ENCODE measurements around the gene TRIM44. TPM values are rescaled to one million over a fixed set of nuclear protein-coding genes. Genes with fewer than 3 reads are reported as not detected.

Gene TRIM44
- total RNA-seq, 2 experiments from 2014 or later, result 40.9 to 41.1 TPM

DNA sequence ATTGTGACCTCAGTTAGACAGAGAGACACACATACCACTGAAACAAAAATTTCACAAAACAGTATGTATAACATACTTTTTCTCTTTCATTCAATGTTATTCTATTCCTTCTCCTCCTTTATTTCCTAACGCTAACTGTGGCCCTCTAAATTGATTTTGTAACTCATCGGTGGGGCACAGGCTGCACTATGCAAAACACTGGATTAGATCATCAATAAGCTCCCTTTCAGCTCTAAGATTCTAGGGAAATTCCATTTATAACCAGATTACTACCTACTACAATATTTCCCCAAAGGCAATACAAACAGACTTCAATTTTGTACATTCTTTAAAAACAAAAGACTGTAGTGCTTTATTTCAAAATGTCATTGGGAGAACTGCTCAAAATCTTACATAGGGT, 38.3 kb upstream of the TRIM44 start:
- H3K36me3 Mint-ChIP-seq, result no peaks in the 10 kb centered on the region
- no peaks in the 10 kb centered on the region for H3K9me3 Mint-ChIP-seq
- peaks cover 4% of the 10 kb centered on the region for H3K4me1 Mint-ChIP-seq
- DNase-seq, result no peak
- no peak overlapping the region for H3K27ac Mint-ChIP-seq
- no peak overlapping the region for H3K4me3 Mint-ChIP-seq
- peaks cover 86% of the 10 kb centered on the region for H3K27me3 Mint-ChIP-seq

DNA sequence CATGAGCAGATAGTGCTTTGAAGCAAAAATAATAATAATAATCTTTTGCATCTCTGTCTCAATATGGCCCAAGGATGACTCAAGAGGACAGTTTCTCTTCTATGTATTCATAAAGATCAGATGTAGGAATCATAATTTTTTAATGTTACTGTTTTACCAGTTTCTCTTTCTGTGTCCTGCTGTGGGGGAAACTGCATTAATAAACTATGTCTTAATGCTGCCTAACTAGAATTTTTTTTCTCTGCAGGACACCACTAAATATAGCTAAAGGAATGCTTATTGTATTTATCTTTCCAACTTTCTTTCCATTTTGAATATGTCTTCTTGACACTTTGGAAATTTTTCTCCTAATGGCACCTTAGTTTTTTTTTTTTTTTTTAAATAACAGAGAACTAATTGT, 37.8 kb upstream of the TRIM44 start:
- Mint-ChIP-seq H3K4me3 (no peak overlapping the region), H3K4me1 (peaks cover 2% of the 10 kb centered on the region), H3K9me3 (no peaks in the 10 kb centered on the region), H3K36me3 (no peaks in the 10 kb centered on the region), H3K27me3 (peaks cover 86% of the 10 kb centered on the region), H3K27ac (no peak overlapping the region)
- DNase-seq, result no peak

DNA sequence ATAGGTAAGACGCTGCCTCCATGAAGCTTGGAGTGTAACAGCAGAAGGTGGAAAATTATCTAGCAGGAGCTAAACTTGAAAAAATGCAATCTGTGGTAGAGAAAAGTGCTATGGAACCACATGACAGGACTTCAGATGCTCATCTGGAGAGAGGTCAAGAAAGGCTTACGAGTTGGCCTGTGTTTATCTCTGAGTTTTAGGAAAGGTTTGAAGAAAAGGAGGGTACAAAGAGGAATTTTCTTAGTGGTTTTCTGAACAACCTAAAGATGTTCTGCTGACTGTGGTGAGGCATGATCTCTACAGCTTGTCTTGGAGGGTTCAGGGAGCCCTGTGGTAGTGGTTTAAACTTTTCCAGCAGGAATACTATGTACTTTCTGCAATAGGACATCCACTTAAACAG, 36.1 kb upstream of the TRIM44 start:
- no peak overlapping the region for H3K4me3 Mint-ChIP-seq
- DNase-seq, result no peak
- H3K36me3 Mint-ChIP-seq, result no peaks in the 10 kb centered on the region
- peaks cover 77% of the 10 kb centered on the region for H3K27me3 Mint-ChIP-seq
- no peak overlapping the region for H3K27ac Mint-ChIP-seq
- no peaks in the 10 kb centered on the region for H3K9me3 Mint-ChIP-seq
- no peaks in the 10 kb centered on the region for H3K4me1 Mint-ChIP-seq

DNA sequence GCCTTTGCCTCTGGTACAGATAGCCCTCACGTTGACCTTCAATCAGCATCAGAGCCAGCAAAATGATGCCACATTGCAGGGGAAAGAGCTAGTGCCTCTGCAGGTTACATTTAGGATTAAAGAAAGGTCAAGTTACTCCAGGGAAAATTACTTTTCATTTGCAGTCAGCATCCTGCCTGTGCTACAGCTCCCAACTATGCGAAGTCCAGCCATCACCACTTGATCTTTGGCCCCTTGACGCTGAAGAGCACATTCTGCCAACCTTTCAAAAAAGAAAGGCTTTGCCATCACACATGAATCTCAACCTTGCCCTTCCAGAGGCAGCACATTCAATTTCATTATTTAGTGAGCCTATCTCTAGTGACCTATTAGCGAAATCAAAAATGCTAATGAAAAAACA, 33.1 kb upstream of the TRIM44 start:
- H3K4me3 Mint-ChIP-seq, result no peak overlapping the region
- peaks cover 69% of the 10 kb centered on the region for H3K27me3 Mint-ChIP-seq
- no peak overlapping the region for H3K27ac Mint-ChIP-seq
- no peaks in the 10 kb centered on the region for H3K4me1 Mint-ChIP-seq
- no peaks in the 10 kb centered on the region for H3K36me3 Mint-ChIP-seq
- no peak for DNase-seq
- H3K9me3 Mint-ChIP-seq, result no peaks in the 10 kb centered on the region

DNA sequence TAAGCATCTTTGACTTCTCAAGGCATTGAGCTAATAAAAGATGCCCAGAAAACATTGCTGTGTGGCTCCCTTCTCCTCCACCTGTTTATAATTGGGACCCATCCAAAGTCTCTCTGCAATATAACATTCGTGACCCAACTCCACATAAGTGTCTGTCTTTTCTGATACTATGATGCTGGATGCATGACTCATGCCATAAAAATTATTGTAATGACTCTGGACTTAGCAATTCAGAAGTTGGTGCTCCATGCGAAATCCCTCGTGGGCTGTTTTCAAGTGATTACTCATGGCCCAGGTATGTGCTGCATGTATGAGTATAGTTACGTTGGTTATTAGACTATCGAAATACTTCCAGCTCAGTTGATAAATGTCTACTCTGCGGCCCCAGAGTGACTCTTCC, 32.7 kb upstream of the TRIM44 start:
- Mint-ChIP-seq H3K4me1 (no peaks in the 10 kb centered on the region), H3K9me3 (no peaks in the 10 kb centered on the region), H3K36me3 (no peaks in the 10 kb centered on the region), H3K27ac (no peak overlapping the region), H3K4me3 (no peak overlapping the region), H3K27me3 (peaks cover 68% of the 10 kb centered on the region)
- DNase-seq, result no peak

DNA sequence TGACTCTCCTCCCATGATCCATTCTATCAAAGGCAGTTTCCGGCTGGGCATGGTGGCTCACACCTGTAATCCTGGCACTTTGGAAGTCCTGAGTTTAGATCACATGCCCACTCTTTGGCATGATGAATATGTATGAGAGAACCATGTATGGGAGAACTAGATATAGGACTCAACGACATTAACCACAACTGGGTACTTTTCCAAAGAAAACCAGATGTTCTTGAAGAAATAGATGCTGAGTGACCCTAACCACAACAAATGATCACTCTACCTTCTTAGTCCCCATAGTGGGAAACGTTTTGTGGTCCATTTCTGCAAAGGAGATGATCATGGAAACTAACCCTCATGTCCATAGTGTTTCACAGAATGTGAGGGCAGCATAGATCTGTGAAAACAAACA, 30.7 kb upstream of the TRIM44 start:
- Mint-ChIP-seq H3K4me1 (no peaks in the 10 kb centered on the region), H3K27ac (no peak overlapping the region), H3K4me3 (no peak overlapping the region), H3K9me3 (no peaks in the 10 kb centered on the region), H3K36me3 (no peaks in the 10 kb centered on the region), H3K27me3 (peaks cover 63% of the 10 kb centered on the region)
- no peak for DNase-seq

DNA sequence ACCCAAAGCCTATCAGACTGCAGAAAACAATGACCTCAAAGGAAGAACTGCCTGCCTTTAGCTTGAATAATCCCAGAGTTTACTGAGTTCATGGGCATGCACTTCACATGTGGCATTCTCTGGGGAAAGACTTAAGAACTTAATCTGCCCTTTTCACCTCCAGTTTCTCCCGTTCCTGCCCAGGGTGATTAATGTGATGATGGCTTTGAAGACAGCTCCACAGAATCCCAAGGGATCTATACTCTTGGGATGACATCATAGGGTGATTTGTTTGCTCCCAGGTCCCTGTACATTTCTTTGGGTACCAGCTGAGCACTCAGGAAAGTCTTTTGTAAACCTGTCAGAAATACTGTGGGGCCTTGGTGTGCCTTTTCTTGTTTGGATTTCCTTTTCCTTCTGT, 30.3 kb upstream of the TRIM44 start:
- H3K4me3 Mint-ChIP-seq, result no peak overlapping the region
- no peak overlapping the region for H3K27ac Mint-ChIP-seq
- no peaks in the 10 kb centered on the region for H3K36me3 Mint-ChIP-seq
- H3K4me1 Mint-ChIP-seq, result no peaks in the 10 kb centered on the region
- DNase-seq, result no peak
- H3K9me3 Mint-ChIP-seq, result no peaks in the 10 kb centered on the region
- peaks cover 60% of the 10 kb centered on the region for H3K27me3 Mint-ChIP-seq

DNA sequence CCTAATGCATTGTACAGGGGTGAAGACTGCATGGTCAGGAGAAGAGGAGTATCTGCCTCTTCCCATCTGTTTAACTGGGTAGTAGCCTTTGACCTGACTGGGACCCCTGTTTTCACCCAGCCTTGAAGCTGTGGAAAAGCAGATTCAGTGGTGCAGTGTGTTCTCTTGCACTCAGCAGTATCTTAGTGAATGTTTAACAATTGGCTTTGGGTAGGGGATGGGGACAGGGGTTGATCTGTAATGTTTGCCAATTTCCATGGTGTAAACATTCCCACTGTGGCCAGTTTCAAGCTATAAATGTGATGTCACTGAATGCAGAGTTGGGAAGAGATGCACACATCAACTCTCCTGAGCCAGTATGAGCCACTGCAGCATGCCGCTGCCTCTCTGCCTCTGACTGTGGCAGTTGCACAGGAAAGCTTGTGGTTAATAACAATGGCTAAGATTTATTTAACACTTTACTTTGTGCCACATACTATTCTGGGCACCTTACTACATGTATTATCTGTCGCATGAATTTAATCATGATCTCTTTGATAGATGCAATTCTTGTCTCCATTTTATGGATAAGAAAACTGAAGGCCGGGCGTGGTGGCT, 28.6 kb upstream of the TRIM44 start:
- no peaks in the 10 kb centered on the region for H3K4me1 Mint-ChIP-seq
- no peak overlapping the region for H3K4me3 Mint-ChIP-seq
- no peaks in the 10 kb centered on the region for H3K9me3 Mint-ChIP-seq
- peaks cover 55% of the 10 kb centered on the region for H3K27me3 Mint-ChIP-seq
- H3K36me3 Mint-ChIP-seq, result no peaks in the 10 kb centered on the region
- no peak overlapping the region for H3K27ac Mint-ChIP-seq
- no peak for DNase-seq

DNA sequence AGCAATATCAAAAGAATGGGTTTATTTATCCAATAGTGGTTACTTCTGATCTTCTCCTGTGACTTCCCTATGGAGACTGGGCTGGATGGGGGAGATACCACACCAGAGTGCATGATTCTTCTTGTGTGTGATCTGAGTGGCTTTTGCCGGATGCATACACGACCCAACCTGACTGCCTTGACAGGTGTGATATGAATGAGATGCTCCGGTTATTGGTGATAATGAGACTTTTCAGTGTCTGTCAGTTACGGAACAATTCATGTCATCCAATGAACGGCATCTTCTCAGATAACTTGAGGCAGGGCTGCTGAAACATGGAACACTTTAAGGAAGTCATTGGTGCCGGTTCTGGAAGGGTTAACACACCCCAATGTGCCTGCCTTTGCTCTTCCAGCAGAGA, 26.6 kb upstream of the TRIM44 start:
- H3K9me3 Mint-ChIP-seq, result no peaks in the 10 kb centered on the region
- no peak for DNase-seq
- no peaks in the 10 kb centered on the region for H3K36me3 Mint-ChIP-seq
- peaks cover 45% of the 10 kb centered on the region for H3K27me3 Mint-ChIP-seq
- H3K27ac Mint-ChIP-seq, result no peak overlapping the region
- H3K4me3 Mint-ChIP-seq, result no peak overlapping the region
- no peaks in the 10 kb centered on the region for H3K4me1 Mint-ChIP-seq

DNA sequence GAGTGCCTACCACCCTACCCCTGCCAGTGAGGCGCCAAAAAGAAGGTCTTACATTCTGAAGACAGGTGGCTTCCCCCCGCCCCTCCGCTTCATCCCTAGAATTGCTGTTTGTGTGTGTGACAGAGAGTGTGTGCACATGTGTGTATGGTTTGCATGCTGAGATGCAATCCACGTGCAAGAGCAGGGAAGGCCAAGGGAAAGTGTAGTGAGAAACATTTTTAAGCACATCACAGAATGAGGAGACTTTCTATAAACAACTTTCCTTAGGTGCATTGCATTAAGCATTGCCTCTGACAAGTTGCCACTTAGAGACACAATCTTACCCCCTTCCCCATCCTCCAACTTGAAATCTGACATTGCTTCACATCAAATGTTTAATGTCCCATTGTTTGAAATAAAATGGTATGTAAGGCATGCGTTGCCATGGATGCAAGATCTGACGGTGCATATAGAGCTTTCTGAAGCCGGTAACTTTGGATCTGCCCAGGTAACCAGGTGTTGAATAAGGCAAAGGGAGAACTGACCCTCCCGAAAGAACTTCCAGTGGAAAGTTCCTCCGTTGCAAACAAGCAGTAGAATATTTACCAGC, 22.9 kb upstream of the TRIM44 start:
- Mint-ChIP-seq H3K36me3 (no peaks in the 10 kb centered on the region), H3K9me3 (no peaks in the 10 kb centered on the region), H3K4me3 (no peak overlapping the region), H3K4me1 (no peaks in the 10 kb centered on the region), H3K27me3 (peaks cover 24% of the 10 kb centered on the region), H3K27ac (no peak overlapping the region)
- no peak for DNase-seq

DNA sequence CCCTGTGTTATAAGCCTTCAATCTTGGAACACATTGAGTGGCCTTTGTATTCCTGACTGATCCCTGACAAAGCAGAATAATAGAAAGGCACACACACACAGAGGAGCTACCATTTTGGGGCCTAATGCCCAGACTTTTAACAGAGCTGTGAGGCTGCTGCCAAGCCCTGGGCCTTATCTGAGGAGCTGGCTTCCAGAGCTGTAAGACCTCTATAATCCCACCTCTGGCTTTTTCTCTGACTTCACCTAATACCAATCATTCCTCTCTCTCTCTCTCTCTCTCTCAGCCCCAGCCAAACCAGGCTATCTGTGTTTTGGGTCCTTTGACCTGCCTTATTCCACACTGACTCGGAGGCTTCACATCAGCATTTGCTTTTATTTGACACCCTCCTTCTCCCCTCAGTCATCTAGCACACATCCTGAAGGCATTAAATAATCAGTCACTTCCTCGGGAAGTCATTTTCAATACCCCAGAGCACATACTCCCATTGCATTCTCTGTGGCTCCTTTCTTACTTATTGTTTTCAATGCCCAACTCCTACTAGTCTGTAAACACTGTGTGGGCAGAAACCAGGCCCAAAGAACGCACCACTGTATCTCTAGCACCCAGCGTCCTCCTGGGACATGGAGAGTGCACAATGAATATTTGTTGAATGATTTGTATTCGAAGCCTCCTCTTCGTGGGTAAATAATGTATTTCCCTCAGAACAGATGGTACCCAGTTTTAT, 21.2 kb upstream of the TRIM44 start:
- H3K27me3 Mint-ChIP-seq, result peaks cover 18% of the 10 kb centered on the region
- no peaks in the 10 kb centered on the region for H3K4me1 Mint-ChIP-seq
- DNase-seq, result no peak
- no peak overlapping the region for H3K27ac Mint-ChIP-seq
- H3K36me3 Mint-ChIP-seq, result no peaks in the 10 kb centered on the region
- no peaks in the 10 kb centered on the region for H3K9me3 Mint-ChIP-seq
- no peak overlapping the region for H3K4me3 Mint-ChIP-seq

DNA sequence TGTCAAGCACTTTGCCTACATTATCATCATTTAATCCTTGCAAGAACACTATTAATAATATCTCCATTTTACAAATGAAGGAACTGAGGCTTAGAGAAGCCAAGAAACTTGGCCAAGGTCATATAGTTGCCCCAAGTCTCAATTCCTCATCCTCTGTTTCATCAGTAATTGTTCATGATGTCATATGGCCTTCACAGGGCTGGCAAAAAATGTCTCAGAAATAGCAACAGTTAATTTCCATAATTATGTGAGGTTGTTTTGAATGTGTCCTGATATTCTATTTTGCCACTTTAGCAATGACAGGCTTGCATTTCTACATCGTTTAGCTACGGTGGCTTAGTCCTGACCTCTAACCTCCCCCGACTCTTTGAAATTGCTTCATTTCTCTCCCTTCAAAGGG, 20.6 kb upstream of the TRIM44 start:
- H3K27ac Mint-ChIP-seq, result no peak overlapping the region
- H3K4me1 Mint-ChIP-seq, result no peaks in the 10 kb centered on the region
- no peaks in the 10 kb centered on the region for H3K9me3 Mint-ChIP-seq
- DNase-seq, result no peak
- H3K4me3 Mint-ChIP-seq, result no peak overlapping the region
- H3K27me3 Mint-ChIP-seq, result peaks cover 15% of the 10 kb centered on the region
- no peaks in the 10 kb centered on the region for H3K36me3 Mint-ChIP-seq

DNA sequence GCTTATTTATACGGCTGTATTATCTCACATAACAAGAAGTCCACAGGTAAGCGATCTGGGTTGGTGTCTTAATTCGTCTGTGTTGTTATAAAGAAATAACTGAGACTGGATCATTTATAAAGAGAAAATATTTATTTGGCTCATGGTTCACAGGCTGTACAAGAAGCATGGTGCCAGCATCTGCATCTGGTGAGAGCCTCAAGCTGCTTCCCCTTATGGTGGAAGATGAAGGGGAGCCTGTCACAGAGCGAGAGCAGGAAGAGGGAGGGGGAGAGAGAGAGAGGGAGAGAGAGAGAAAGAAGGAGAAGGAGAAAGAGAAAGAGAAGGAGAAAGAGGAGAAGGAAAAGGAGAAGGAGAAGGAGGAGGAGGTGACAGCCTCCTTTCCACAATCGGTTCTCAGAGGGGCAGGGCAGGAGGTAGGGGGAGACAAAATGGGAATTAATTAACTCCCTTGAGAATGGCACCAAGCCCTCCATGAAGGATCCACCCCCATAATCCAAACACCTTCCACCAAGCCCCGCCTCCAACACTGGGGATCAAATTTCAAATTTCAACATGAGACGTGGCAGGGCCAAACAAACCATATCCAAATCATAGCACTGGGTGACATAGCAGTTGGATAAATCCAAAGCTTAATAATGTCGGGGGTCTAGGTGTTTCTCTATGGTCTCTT, 15.0 kb upstream of the TRIM44 start:
- Mint-ChIP-seq H3K4me1 (no peaks in the 10 kb centered on the region), H3K27me3 (peaks cover 31% of the 10 kb centered on the region), H3K27ac (no peak overlapping the region), H3K9me3 (no peaks in the 10 kb centered on the region), H3K4me3 (no peak overlapping the region), H3K36me3 (no peaks in the 10 kb centered on the region)
- no peak for DNase-seq

DNA sequence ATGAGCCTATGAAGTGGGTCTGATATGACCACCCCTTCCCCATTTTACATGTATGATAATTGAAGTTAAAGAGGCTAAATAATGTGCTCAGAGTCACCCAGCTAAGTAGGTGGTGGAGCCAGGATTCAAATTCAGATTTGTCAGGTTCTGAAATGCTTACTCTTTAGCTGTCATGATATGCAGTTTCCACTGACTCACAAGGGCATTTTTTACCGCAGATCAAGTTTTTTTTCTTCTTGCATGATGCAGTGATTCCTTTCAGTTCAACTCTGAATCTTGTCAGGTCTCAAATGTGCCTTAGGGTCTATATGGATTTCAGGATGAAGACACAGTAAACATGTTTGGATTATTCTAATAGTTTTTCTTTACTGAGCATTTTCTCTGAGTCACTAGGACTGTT, 12.6 kb upstream of the TRIM44 start:
- no peaks in the 10 kb centered on the region for H3K36me3 Mint-ChIP-seq
- no peak overlapping the region for H3K27ac Mint-ChIP-seq
- no peak overlapping the region for H3K4me3 Mint-ChIP-seq
- no peaks in the 10 kb centered on the region for H3K4me1 Mint-ChIP-seq
- DNase-seq, result no peak
- H3K27me3 Mint-ChIP-seq, result peaks cover 43% of the 10 kb centered on the region
- H3K9me3 Mint-ChIP-seq, result no peaks in the 10 kb centered on the region

DNA sequence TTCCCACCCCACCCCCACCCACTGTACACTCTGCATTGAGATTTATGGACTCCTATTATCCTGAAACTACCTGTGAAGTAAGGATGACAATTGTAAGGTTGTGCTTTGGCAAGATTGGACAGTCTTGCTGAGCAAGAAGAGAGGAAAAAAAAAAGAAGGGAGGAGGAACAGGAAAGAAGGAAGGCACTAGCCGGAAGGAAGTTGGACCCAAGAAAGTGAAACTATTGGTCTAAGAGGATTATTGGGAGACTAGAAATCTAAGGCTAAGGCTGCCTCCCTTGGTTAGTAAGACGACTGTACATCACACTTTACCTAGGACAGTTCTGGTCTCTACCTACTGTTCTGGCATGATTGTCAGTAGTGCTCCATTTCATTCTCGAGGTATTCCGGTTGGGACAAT, 12.1 kb upstream of the TRIM44 start:
- Mint-ChIP-seq H3K9me3 (no peaks in the 10 kb centered on the region), H3K36me3 (no peaks in the 10 kb centered on the region), H3K27me3 (peaks cover 47% of the 10 kb centered on the region), H3K4me1 (no peaks in the 10 kb centered on the region), H3K27ac (no peak overlapping the region), H3K4me3 (no peak overlapping the region)
- no peak for DNase-seq
